ENCODE data around the gene RPL9.
"Not testable (repeated sequence)": the region's sequence is repeated elsewhere in the genome, so short reads cannot be mapped to it uniquely, and the experiment has no call there.

RPL9 gene

GRCh38 chr4:39480902-39481695, 22.4 kb upstream of the RPL9 start:
- Mint-ChIP-seq H3K4me1 (ENCODE audit: low read depth) (no peaks in the 10 kb centered on the region), H3K4me3 (no peak overlapping the region), H3K27ac (no peak overlapping the region), H3K27me3 (ENCODE audit: low read depth) (no peaks in the 10 kb centered on the region), H3K9me3 (no peaks in the 10 kb centered on the region), H3K36me3 (ENCODE audit: low read depth) (no peaks in the 10 kb centered on the region)
- DNase-seq (ENCODE audit: low spot score) = no peak

GRCh38 chr4:39480251-39480650, 21.5 kb upstream of the RPL9 start:
- no peaks in the 10 kb centered on the region for H3K9me3 Mint-ChIP-seq
- no peaks in the 10 kb centered on the region for H3K36me3 Mint-ChIP-seq (ENCODE audit: low read depth)

GRCh38 chr4:39476187-39476895, 17.6 kb upstream of the RPL9 start:
- Mint-ChIP-seq H3K9me3 (no peaks in the 10 kb centered on the region), H3K4me1 (ENCODE audit: low read depth) (no peaks in the 10 kb centered on the region), H3K4me3 (no peak overlapping the region), H3K36me3 (ENCODE audit: low read depth) (peaks cover 3% of the 10 kb centered on the region), H3K27ac (no peak overlapping the region), H3K27me3 (ENCODE audit: low read depth) (no peaks in the 10 kb centered on the region)
- DNase-seq (ENCODE audit: low spot score) = no peak

More at GRCh38 chr4:39480251-39480650, 21.5 kb upstream of the RPL9 start:
- no peaks in the 10 kb centered on the region for H3K4me1 Mint-ChIP-seq (ENCODE audit: low read depth)
- no peak for DNase-seq (ENCODE audit: low spot score)
- H3K27ac Mint-ChIP-seq = no peak overlapping the region
- no peak overlapping the region for H3K4me3 Mint-ChIP-seq
- H3K27me3 Mint-ChIP-seq (ENCODE audit: low read depth) = no peaks in the 10 kb centered on the region

- peaks cover 11% of the 10 kb centered on the region for H3K36me3 Mint-ChIP-seq (ENCODE audit: low read depth)
- H3K4me3 Mint-ChIP-seq = no peak overlapping the region
- H3K9me3 Mint-ChIP-seq = no peaks in the 10 kb centered on the region
- H3K4me1 Mint-ChIP-seq (ENCODE audit: low read depth) = peaks cover 5% of the 10 kb centered on the region
- H3K27me3 Mint-ChIP-seq (ENCODE audit: low read depth) = no peaks in the 10 kb centered on the region
- no peak for DNase-seq (ENCODE audit: low spot score)
- H3K27ac Mint-ChIP-seq = no peak overlapping the region
Observed at GRCh38 chr4:39472396-39472795, 13.7 kb upstream of the RPL9 start.

GRCh38 chr4:39470402-39470801, 11.7 kb upstream of the RPL9 start:
- Mint-ChIP-seq H3K4me3 (no peak overlapping the region), H3K36me3 (ENCODE audit: low read depth) (peaks cover 15% of the 10 kb centered on the region), H3K27me3 (ENCODE audit: low read depth) (no peaks in the 10 kb centered on the region), H3K4me1 (ENCODE audit: low read depth) (peaks cover 5% of the 10 kb centered on the region), H3K9me3 (no peaks in the 10 kb centered on the region), H3K27ac (no peak overlapping the region)
- no peak for DNase-seq (ENCODE audit: low spot score)

- peaks cover 10% of the 10 kb centered on the region for H3K4me1 Mint-ChIP-seq (ENCODE audit: low read depth)
- H3K36me3 Mint-ChIP-seq (ENCODE audit: low read depth) = peaks cover 21% of the 10 kb centered on the region
- H3K9me3 Mint-ChIP-seq = no peaks in the 10 kb centered on the region
- H3K4me3 Mint-ChIP-seq = no peak overlapping the region
- H3K27ac Mint-ChIP-seq = peak overlapping the region; percentile 26
- no peak for DNase-seq (ENCODE audit: low spot score)
- H3K27me3 Mint-ChIP-seq (ENCODE audit: low read depth) = no peaks in the 10 kb centered on the region
Observed at GRCh38 chr4:39469429-39470077, 10.8 kb upstream of the RPL9 start.

GRCh38 chr4:39467464-39467863, 8.7 kb upstream of the RPL9 start:
- no peak for DNase-seq (ENCODE audit: low spot score)
- H3K4me1 Mint-ChIP-seq (ENCODE audit: low read depth) = peaks cover 10% of the 10 kb centered on the region
- peaks cover 26% of the 10 kb centered on the region for H3K36me3 Mint-ChIP-seq (ENCODE audit: low read depth)

GRCh38 chr4:39466747-39467146, 8.0 kb upstream of the RPL9 start:
- DNase-seq (ENCODE audit: low spot score) = no peak
- Mint-ChIP-seq H3K4me1 (ENCODE audit: low read depth) (peaks cover 10% of the 10 kb centered on the region), H3K27ac (no peak overlapping the region), H3K4me3 (no peak overlapping the region), H3K9me3 (no peaks in the 10 kb centered on the region), H3K36me3 (ENCODE audit: low read depth) (peaks cover 23% of the 10 kb centered on the region), H3K27me3 (ENCODE audit: low read depth) (no peaks in the 10 kb centered on the region)

More at GRCh38 chr4:39467464-39467863, 8.7 kb upstream of the RPL9 start:
- Mint-ChIP-seq H3K27me3 (ENCODE audit: low read depth) (no peaks in the 10 kb centered on the region), H3K27ac (no peak overlapping the region), H3K9me3 (no peaks in the 10 kb centered on the region), H3K4me3 (no peak overlapping the region)

- no peak for DNase-seq (ENCODE audit: low spot score)
- Mint-ChIP-seq H3K27ac (peak overlapping the region; percentile 20), H3K27me3 (ENCODE audit: low read depth) (no peaks in the 10 kb centered on the region), H3K9me3 (no peaks in the 10 kb centered on the region), H3K36me3 (ENCODE audit: low read depth) (peaks cover 24% of the 10 kb centered on the region), H3K4me1 (ENCODE audit: low read depth) (peaks cover 16% of the 10 kb centered on the region), H3K4me3 (no peak overlapping the region)
Observed at GRCh38 chr4:39464886-39465501, 6.3 kb upstream of the RPL9 start.

- H3K4me3 Mint-ChIP-seq = peak overlapping the region; percentile 99
- peaks cover 29% of the 10 kb centered on the region for H3K4me1 Mint-ChIP-seq (ENCODE audit: low read depth)
- peaks cover 53% of the 10 kb centered on the region for H3K36me3 Mint-ChIP-seq (ENCODE audit: low read depth)
- DNase-seq (ENCODE audit: low spot score); H3K9me3 Mint-ChIP-seq; H3K27me3 Mint-ChIP-seq (ENCODE audit: low read depth): not testable (repeated sequence)
- peak overlapping the region; percentile 99 for H3K27ac Mint-ChIP-seq
Observed at GRCh38 chr4:39458161-39458504, 589 bp downstream of the RPL9 start.

GRCh38 chr4:39456946-39457763, 1.6 kb downstream of the RPL9 start:
- peak overlapping the region; percentile 99 for H3K4me3 Mint-ChIP-seq
- no peaks in the 10 kb centered on the region for H3K9me3 Mint-ChIP-seq
- no peak for DNase-seq (ENCODE audit: low spot score)
- peak overlapping the region; percentile 99 for H3K27ac Mint-ChIP-seq
- peaks cover 36% of the 10 kb centered on the region for H3K4me1 Mint-ChIP-seq (ENCODE audit: low read depth)
- H3K27me3 Mint-ChIP-seq (ENCODE audit: low read depth) = peaks cover 2% of the 10 kb centered on the region
- peaks cover 62% of the 10 kb centered on the region for H3K36me3 Mint-ChIP-seq (ENCODE audit: low read depth)

- Mint-ChIP-seq H3K4me1 (ENCODE audit: low read depth) (peaks cover 37% of the 10 kb centered on the region), H3K27ac (no peak overlapping the region), H3K9me3 (no peaks in the 10 kb centered on the region), H3K36me3 (ENCODE audit: low read depth) (peaks cover 75% of the 10 kb centered on the region), H3K4me3 (no peak overlapping the region), H3K27me3 (ENCODE audit: low read depth) (peaks cover 2% of the 10 kb centered on the region)
- DNase-seq (ENCODE audit: low spot score) = no peak
Observed at GRCh38 chr4:39455486-39455885, 3.2 kb downstream of the RPL9 start.

- Mint-ChIP-seq H3K36me3 (ENCODE audit: low read depth) (peaks cover 82% of the 10 kb centered on the region), H3K9me3 (no peaks in the 10 kb centered on the region), H3K4me3 (no peak overlapping the region), H3K27me3 (ENCODE audit: low read depth) (peaks cover under 1% of the 10 kb centered on the region), H3K27ac (peak overlapping the region; percentile 13), H3K4me1 (ENCODE audit: low read depth) (peaks cover 34% of the 10 kb centered on the region)
- no peak for DNase-seq (ENCODE audit: low spot score)
Observed at GRCh38 chr4:39453738-39454137, 5.0 kb downstream of the RPL9 start.
